Cardiac muscle cell (in vitro differentiated cells and primary cell): ENCODE results near the gene RIPOR2. TPM values are rescaled to one million over a fixed set of nuclear protein-coding genes. Genes with fewer than 3 reads are reported as not detected.

Experiments used
- DNase-seq, 2 donors: peaks; one replicate each; pipeline versions ENCODE4 v3.0.0 to v3.0.0-alpha.2; 2010 to 2017; ENCODE audit warnings: low read depth in 1 of 2, low spot score in 1 of 2
- H3K27ac ChIP-seq: fragments of 200-600 bp; sonication (generic); 2 replicates; pipeline ENCODE4 v1.5.1; 2016
- H3K27me3 ChIP-seq: fragments of 200-600 bp; sonication (generic); 2 replicates; pipeline ENCODE4 v1.6.0; 2016; ENCODE audit warnings: control low read depth
- H3K36me3 ChIP-seq: fragments of 200-600 bp; sonication (generic); 2 replicates; pipeline ENCODE4 v1.5.1; 2016; ENCODE audit warnings: control low read depth
- H3K4me1 ChIP-seq: fragments of 200-600 bp; sonication (generic); 2 replicates; pipeline ENCODE4 v1.8.1; 2017; ENCODE audit warnings: low read depth, mild to moderate bottlenecking, mixed run types
- H3K4me3 ChIP-seq: fragments of 200-600 bp; sonication (generic); 2 replicates; pipeline ENCODE4 v1.5.1; 2016; ENCODE audit warnings: mild to moderate bottlenecking
- H3K9me3 ChIP-seq: fragments of 200-600 bp; sonication (generic); 2 replicates; pipeline ENCODE4 v1.5.1; 2017; ENCODE audit warnings: low read depth, mild to moderate bottlenecking, control low read depth
- CTCF ChIP-seq: IDR thresholded peaks from 2 replicates; pipeline ENCODE4 v1.5.1; 2012; ENCODE audit warnings: low read depth, mild to moderate bottlenecking, low read length
- polyA plus RNA-seq: library from polyadenylated mRNA; unstranded; fragments of >200 nt; fragmentation: Nextera tagmentation; extraction: Ambion mirVana; gene quantifications from 2 replicates; pipeline ENCODE4 v1.2.1, GENCODE V29; 2016
- total RNA-seq: library from RNA; depleted of rRNA; stranded (reverse); fragments of >200 nt; gene quantifications from 2 replicates; pipeline ENCODE4 v1.2.3, GENCODE V29; 2016

RIPOR2 gene
- total and polyA plus RNA-seq, 2 experiments from 2014 or later = 2.2 to 6.9 TPM

- Histone ChIP-seq H3K27me3 (peaks cover 20% of the 10 kb centered on the region), H3K4me1 (no peaks in the 10 kb centered on the region), H3K27ac (no peak overlapping the region), H3K4me3 (peak overlapping the region; percentile 66), H3K9me3 (no peaks in the 10 kb centered on the region), H3K36me3 (no peaks in the 10 kb centered on the region)
- no peak for TF ChIP-seq CTCF
- DNase-seq = peak; percentile 62 to 85
Observed at GRCh38 chr6:24910961-24911725, 24.6 kb downstream of the RIPOR2 start.

- no peak overlapping the region for H3K27ac ChIP-seq
Observed at GRCh38 chr6:24910331-24910960, 25.3 kb downstream of the RIPOR2 start.

GRCh38 chr6:24909241-24910216, 26.2 kb downstream of the RIPOR2 start:
- Histone ChIP-seq H3K4me1 (no peaks in the 10 kb centered on the region), H3K36me3 (no peaks in the 10 kb centered on the region), H3K9me3 (no peaks in the 10 kb centered on the region), H3K27ac (no peak overlapping the region), H3K27me3 (peaks cover 20% of the 10 kb centered on the region), H3K4me3 (peak overlapping the region; percentile 66)
- DNase-seq = no peak
- no peak for TF ChIP-seq CTCF

More at GRCh38 chr6:24910331-24910960, 25.3 kb downstream of the RIPOR2 start:
- Histone ChIP-seq H3K9me3 (no peaks in the 10 kb centered on the region), H3K4me1 (no peaks in the 10 kb centered on the region), H3K27me3 (peaks cover 20% of the 10 kb centered on the region), H3K4me3 (peak overlapping the region; percentile 66), H3K36me3 (no peaks in the 10 kb centered on the region)
- DNase-seq = peak; percentile 33 to 42
- peak; percentile 38 for TF ChIP-seq CTCF

- Histone ChIP-seq H3K27ac (no peak overlapping the region), H3K4me1 (no peaks in the 10 kb centered on the region), H3K9me3 (no peaks in the 10 kb centered on the region), H3K36me3 (no peaks in the 10 kb centered on the region), H3K27me3 (peaks cover 20% of the 10 kb centered on the region), H3K4me3 (no peak overlapping the region)
- DNase-seq = no peak
- TF ChIP-seq CTCF = no peak
Observed at GRCh38 chr6:24908650-24909035, 27.1 kb downstream of the RIPOR2 start.

- no peak for DNase-seq
- peaks cover 15% of the 10 kb centered on the region for H3K27me3 ChIP-seq
- H3K27ac ChIP-seq = no peak overlapping the region
- H3K4me3 ChIP-seq = no peak overlapping the region
- H3K36me3 ChIP-seq = no peaks in the 10 kb centered on the region
- TF ChIP-seq CTCF = no peak
- no peaks in the 10 kb centered on the region for H3K4me1 ChIP-seq
- H3K9me3 ChIP-seq = no peaks in the 10 kb centered on the region
Observed at GRCh38 chr6:24907919-24908649, 27.7 kb downstream of the RIPOR2 start.
